ENCODE results near the gene OCA2. TPM values are rescaled to one million over a fixed set of nuclear protein-coding genes. Genes with fewer than 3 reads are reported as not detected.

The OCA2 gene
- total RNA-seq, 1 experiment from 2014 or later: 0.31 TPM

DNA sequence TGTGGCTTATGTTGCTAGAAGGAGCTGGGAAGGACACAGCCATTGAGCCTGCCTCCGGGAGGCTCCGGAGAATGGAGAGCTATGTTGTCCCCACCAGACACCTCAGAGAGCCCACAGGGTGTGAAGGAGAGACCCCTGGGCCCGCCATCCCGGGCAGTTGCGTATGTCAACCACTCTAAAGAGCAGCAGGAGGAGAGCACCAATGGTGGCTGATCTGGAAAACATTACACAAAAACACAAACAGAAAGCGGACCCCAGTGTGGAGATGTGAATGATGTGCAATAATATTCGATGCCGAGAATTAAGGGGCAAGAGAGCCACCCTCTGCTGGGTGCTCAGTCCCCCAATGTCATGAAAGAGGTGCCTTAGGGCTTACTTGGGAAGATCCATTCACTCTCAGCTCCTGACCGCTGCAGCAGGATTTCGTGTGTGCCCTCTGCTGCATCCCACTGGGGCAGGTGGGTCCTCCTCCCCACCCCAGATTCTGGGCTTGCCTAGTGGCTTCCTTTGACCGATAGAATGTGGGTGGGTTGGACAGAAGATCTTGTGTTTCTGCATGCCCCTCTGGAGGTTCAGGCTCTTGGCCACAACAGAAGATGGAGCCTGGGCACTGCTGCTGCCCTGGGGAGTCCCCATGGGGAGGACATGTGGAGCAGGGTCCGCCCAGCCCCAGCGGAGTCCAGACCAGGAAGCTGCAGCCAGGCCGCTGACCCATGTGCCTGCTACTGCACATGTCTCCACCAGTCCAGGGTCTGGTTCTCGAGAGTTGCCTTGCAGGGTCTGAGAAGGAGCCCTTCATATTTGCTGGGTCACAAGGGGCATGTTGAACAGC, 245.3 kb downstream of the OCA2 start:
- H3K4me1 Mint-ChIP-seq: no peaks in the 10 kb centered on the region
- no peaks in the 10 kb centered on the region for H3K4me1 ChIP-seq (ENCODE audit: insufficient read depth, low read length)

More for the DNA sequence above, 245.3 kb downstream of the OCA2 start:
- no peak overlapping the region for H3T11ph ChIP-seq (ENCODE audit: low read length)
- H3K4me2 ChIP-seq (ENCODE audit: insufficient read depth, insufficient read length, low read length): no peak overlapping the region
- peaks cover 7% of the 10 kb centered on the region for H3K27me3 Mint-ChIP-seq (ENCODE audit: low read depth)
- no peak overlapping the region for H4K8ac ChIP-seq (replicated peaks; ENCODE audit: insufficient read length, low read depth, low read length)
- no peak overlapping the region for H2BK12ac ChIP-seq (ENCODE audit: insufficient read length, low read depth, low read length)
- no peak for DNase-seq
- H2AK5ac ChIP-seq (ENCODE audit: insufficient read length, low read length): no peak overlapping the region
- H3K36me3 Mint-ChIP-seq (ENCODE audit: insufficient read depth in 1 of 3, low read depth in 3 of 3): peaks cover 0 to 14% (median 2%) of the 10 kb centered on the region in 3 experiments; a peak in 4 of 7 replicates
- H3K9me3 Mint-ChIP-seq: peaks cover 8 to 14% of the 10 kb centered on the region in 2 experiments; a peak in 4 of 5 replicates
- no peaks in the 10 kb centered on the region for H3K79me2 ChIP-seq (ENCODE audit: insufficient read depth, low read length)
- H3K9ac ChIP-seq (ENCODE audit: extremely low read depth, insufficient read length, low read length): no peak overlapping the region
- no peaks in the 10 kb centered on the region for H3K27me3 ChIP-seq (ENCODE audit: insufficient read depth, low read length)
- no peaks in the 10 kb centered on the region for H3K9me3 ChIP-seq (ENCODE audit: control insufficient read depth, low read depth, low read length)
- no peak overlapping the region for H3K18ac ChIP-seq (ENCODE audit: insufficient read length, low read depth, low read length)
- no peak overlapping the region for H2BK15ac ChIP-seq (ENCODE audit: low read depth, low read length)
- H3K14ac ChIP-seq (ENCODE audit: insufficient read depth, low read length): no peak overlapping the region
- H3K27ac ChIP-seq (ENCODE audit: insufficient read length, low read depth, low read length): no peak overlapping the region
- H3K4me3 Mint-ChIP-seq: no peak overlapping the region
- H4K20me1 ChIP-seq (ENCODE audit: control insufficient read depth, insufficient read depth, insufficient read length): no peaks in the 10 kb centered on the region
- no peak overlapping the region for H2BK120ac ChIP-seq (ENCODE audit: low read depth, low read length, poor library complexity, severe bottlenecking)
- no peak overlapping the region for H3K4ac ChIP-seq (ENCODE audit: low read depth, low read length)
- WGBS (ENCODE audit: extremely low coverage, insufficient read length, low lambda C conversion rate): no CpG with 5 or more reads among the region's 15 CpGs
- no peak overlapping the region for H4K91ac ChIP-seq (ENCODE audit: insufficient read length, low read depth, low read length)
- no peak overlapping the region for H2AFZ ChIP-seq (ENCODE audit: low read length)
- H3K27ac Mint-ChIP-seq: no peak overlapping the region
- TF ChIP-seq CTCF (conservative IDR thresholded peaks at IDR 0.05): no peak
- no peak overlapping the region for H2BK20ac ChIP-seq (ENCODE audit: low read depth, low read length, poor library complexity, severe bottlenecking)
- H3K56ac ChIP-seq (ENCODE audit: insufficient read length, low read depth, low read length): no peak overlapping the region
- no peak overlapping the region for H3K23ac ChIP-seq (ENCODE audit: insufficient read length, low read depth, low read length)
- H4K5ac ChIP-seq (ENCODE audit: insufficient read length, low read depth, low read length): no peak overlapping the region
- H3K79me1 ChIP-seq (ENCODE audit: insufficient read depth, low read depth, low read length, poor library complexity, severe bottlenecking): no peaks in the 10 kb centered on the region
- no peak overlapping the region for H2BK5ac ChIP-seq (ENCODE audit: insufficient read length, low read length)
- no peaks in the 10 kb centered on the region for H3K23me2 ChIP-seq (ENCODE audit: insufficient read length, low read depth, low read length, poor library complexity, severe bottlenecking)

Data from H9 (cell line).